ENCODE measurements around the gene FOXJ2. TPM values are rescaled to one million over a fixed set of nuclear protein-coding genes. Genes with fewer than 3 reads are reported as not detected.
"Not testable (repeated sequence)": the region's sequence is repeated elsewhere in the genome, so short reads cannot be mapped to it uniquely, and the experiment has no call there.

FOXJ2 gene
- total RNA-seq, 2 experiments from 2014 or later, result 14.8 to 16.5 TPM

DNA sequence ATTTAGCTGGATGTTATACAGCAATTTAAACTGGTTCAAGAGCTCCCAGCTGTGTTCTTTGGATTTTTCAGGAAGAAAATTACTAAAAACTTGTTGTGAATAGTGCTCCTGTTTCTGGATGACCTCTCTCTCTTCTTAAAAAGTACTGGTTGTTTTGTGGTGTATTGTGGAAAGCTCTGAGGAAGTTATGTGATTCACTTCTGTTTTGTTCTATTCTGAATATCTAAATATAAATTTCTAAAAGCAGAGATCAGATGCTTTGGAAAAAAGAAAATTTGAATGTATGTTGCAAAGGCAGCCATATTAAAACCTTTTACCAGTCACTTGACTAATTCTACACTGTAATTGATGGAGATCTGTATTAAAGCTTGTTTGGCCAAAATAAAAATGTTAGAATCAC is 37.1 kb downstream of the FOXJ2 start:
- intact Hi-C loops (cut with DNase I, micrococcal nuclease), result no loop called here
- POLR2A ChIA-PET, result no interaction called here
- H3K4me3 Mint-ChIP-seq, result no peak overlapping the region

DNA sequence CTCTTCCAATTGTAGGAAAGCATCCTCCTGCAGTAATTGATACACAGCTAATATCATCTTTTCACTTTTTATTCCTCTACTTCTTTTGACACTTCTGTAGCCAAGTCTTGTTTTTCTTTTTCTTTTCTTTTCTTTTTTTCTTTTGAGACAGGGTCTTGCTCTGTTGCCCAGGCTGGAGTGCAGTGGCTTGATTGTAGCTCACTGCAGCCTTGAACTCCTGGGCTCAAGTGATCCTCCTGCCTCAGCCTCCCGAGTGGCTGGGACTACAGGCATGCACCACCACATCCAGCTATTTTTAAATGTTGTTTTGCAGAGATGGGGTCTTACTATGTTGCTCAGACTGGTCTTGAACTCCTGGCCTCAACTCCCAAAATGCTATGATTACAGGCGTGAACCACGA is 39.3 kb downstream of the FOXJ2 start:
- H3K27me3 Mint-ChIP-seq; DNase-seq; POLR2A ChIA-PET; H3K27ac Mint-ChIP-seq; H3K36me3 Mint-ChIP-seq (ENCODE audit: low read depth); H3K9me3 Mint-ChIP-seq (ENCODE audit: low read depth); H3K4me3 Mint-ChIP-seq; H3K4me1 Mint-ChIP-seq; intact Hi-C loops (cut with DNase I, micrococcal nuclease); ATAC-seq: not testable (repeated sequence)
- CTCF ChIA-PET, result interaction anchor here (0.6 to 3.0 kb wide), 2 partner anchors 26 to 306 kb away, joined by 3 to 11 read pairs; no protein-coding TSS in a partner anchor

More for the DNA sequence above, 37.1 kb downstream of the FOXJ2 start:
- Mint-ChIP-seq H3K27ac (no peak overlapping the region), H3K9me3 (ENCODE audit: low read depth) (no peaks in the 10 kb centered on the region), H3K27me3 (no peaks in the 10 kb centered on the region), H3K36me3 (ENCODE audit: low read depth) (no peaks in the 10 kb centered on the region), H3K4me1 (peaks cover 28% of the 10 kb centered on the region)
- ATAC-seq (no peak), DNase-seq (no peak)
- CTCF ChIA-PET, result interaction anchor here (1.0 to 3.0 kb wide), 3 partner anchors 9 to 24 kb away, joined by 3 to 16 read pairs (median 11); no protein-coding TSS in a partner anchor

DNA sequence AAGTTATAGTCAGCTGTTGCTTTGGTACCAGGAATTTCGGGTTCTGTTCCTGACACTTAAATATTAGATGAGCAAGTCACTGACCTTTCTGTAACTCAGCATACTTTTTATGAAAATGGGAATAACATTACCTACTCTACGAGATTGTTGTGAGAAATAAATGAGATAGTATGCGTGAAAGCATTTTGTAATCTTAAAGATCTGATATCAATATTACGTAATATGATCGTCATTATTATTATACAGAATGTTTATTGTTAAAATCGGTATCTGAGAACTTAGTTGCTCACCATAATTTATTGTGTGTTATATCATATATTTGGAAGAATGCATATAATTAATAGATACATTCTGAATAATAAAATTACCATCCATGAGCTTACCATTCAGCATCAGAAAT is 43.4 kb downstream of the FOXJ2 start:
- Mint-ChIP-seq H3K9me3 (ENCODE audit: low read depth) (no peaks in the 10 kb centered on the region), H3K27me3 (no peaks in the 10 kb centered on the region), H3K36me3 (ENCODE audit: low read depth) (no peaks in the 10 kb centered on the region), H3K4me3 (no peak overlapping the region), H3K4me1 (peaks cover 34% of the 10 kb centered on the region), H3K27ac (no peak overlapping the region)
- POLR2A ChIA-PET, result no interaction called here
- CTCF ChIA-PET, result interaction anchor here (1.2 to 3.2 kb wide), 3 partner anchors 9 to 143 kb away, joined by 5 to 14 read pairs (median 9); partner anchors contain the start of gene C3AR1
- ATAC-seq (no peak), DNase-seq (no peak)
- intact Hi-C loops (cut with DNase I, micrococcal nuclease), result loop anchor here in 1 of 2 experiments (5.0 kb wide), 1 partner anchor 244 kb away; no protein-coding TSS in a partner anchor

DNA sequence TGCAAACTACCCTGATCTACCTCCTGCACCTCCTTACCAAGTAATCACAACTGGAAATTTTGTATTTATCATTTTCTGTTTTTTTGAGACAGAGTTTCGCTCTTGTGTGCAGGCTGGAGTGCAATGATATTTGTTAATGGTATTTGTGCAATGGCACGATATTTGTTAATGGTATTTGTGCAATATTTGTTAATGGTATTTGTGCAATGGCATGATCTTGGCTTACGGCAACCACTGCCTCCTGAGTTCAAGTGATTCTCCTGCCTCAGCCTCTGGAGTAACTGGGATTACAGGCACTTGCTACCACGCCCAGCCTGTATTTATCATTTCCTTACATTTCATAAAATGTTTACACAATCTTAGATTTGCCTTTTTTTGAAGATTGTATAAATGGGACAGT is 43.9 kb downstream of the FOXJ2 start:
- H3K36me3 Mint-ChIP-seq (ENCODE audit: low read depth), result no peaks in the 10 kb centered on the region
- H3K27me3 Mint-ChIP-seq, result no peaks in the 10 kb centered on the region
- DNase-seq, result no peak
- ATAC-seq, result no peak
- intact Hi-C loops (cut with DNase I, micrococcal nuclease), result loop anchor here in 1 of 2 experiments (5.0 kb wide), 1 partner anchor 244 kb away; no protein-coding TSS in a partner anchor
- ChIA-PET CTCF (interaction anchor here (1.2 to 5.2 kb wide), 7 partner anchors 10 to 143 kb away, joined by 5 to 105 read pairs (median 14); partner anchors contain the start of gene C3AR1), POLR2A (no interaction called here)
- no peak overlapping the region for H3K4me3 Mint-ChIP-seq
- no peak overlapping the region for H3K27ac Mint-ChIP-seq
- H3K9me3 Mint-ChIP-seq (ENCODE audit: low read depth), result no peaks in the 10 kb centered on the region
- peaks cover 35% of the 10 kb centered on the region for H3K4me1 Mint-ChIP-seq

DNA sequence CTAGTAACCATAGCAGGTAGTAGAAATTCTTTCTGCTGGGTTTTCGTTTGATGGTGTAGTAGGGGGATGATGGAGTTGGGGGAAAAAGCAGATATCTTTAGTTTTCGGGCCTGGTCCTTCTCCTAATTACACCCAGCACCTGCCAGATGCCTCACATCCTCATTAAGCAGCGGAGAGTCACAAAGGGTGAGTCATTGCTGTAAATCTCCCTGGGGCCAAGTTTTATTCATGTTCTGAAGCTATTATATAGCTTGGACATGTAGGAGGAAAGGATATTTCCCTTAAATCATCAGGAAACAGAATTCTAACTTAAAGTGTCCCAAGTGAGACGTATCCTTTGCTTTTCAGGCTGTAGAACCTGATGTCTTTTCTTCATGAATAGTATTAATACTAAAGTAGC is 44.7 kb downstream of the FOXJ2 start:
- intact Hi-C loops (cut with DNase I, micrococcal nuclease), result loop anchor here in 1 of 2 experiments (1.0 to 5.0 kb wide), 2 partner anchors 11 to 245 kb away; partner anchors contain the start of gene C3AR1
- H3K27me3 Mint-ChIP-seq, result no peaks in the 10 kb centered on the region

DNA sequence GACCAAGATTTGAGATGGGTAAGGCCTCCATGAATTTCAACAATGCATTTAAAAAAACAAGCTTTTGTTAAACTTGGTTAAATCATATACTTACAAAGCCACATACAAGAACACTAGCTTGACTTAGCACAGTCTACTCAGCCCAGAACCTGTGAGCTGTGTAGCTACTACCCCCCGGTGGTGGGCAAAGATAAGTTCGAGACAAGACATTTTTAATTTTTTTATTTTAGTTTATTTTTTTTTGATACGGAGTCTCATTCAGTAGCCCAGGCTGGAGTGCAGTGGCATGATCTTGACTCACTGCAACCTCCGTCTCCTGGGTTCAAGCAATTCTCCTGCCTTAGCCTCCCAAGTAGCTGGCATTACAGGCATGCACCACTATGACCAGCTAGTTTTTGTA is 45.9 kb downstream of the FOXJ2 start:
- H3K4me3 Mint-ChIP-seq, result peak overlapping the region; percentile 10
- POLR2A ChIA-PET, result interaction anchor here (0.6 to 1.2 kb wide), 6 partner anchors 14 to 965 kb away, joined by 3 to 8 read pairs (median 4); no protein-coding TSS in a partner anchor
- H3K4me1 Mint-ChIP-seq, result peaks cover 38% of the 10 kb centered on the region
- peaks cover 5% of the 10 kb centered on the region for H3K36me3 Mint-ChIP-seq (ENCODE audit: low read depth)
- H3K27ac Mint-ChIP-seq, result peak overlapping the region; percentile 57
- no peaks in the 10 kb centered on the region for H3K9me3 Mint-ChIP-seq (ENCODE audit: low read depth)
- intact Hi-C loops (cut with DNase I, micrococcal nuclease), result loop anchor here (1.0 to 5.0 kb wide), 4 partner anchors 32 to 246 kb away; no protein-coding TSS in a partner anchor
- peak; percentile 30 for ATAC-seq
- DNase-seq, result peak; percentile 78
- H3K27me3 Mint-ChIP-seq, result no peaks in the 10 kb centered on the region
- CTCF ChIA-PET, result interaction anchor here (0.6 to 5.2 kb wide), 43 partner anchors 8 to 1607 kb away, joined by 3 to 105 read pairs (median 5); partner anchors contain the start of genes C3AR1, FOXJ2 and SLC2A3

More for the DNA sequence above, 44.7 kb downstream of the FOXJ2 start:
- Mint-ChIP-seq H3K4me1 (peaks cover 35% of the 10 kb centered on the region), H3K27ac (no peak overlapping the region), H3K36me3 (ENCODE audit: low read depth) (no peaks in the 10 kb centered on the region), H3K4me3 (no peak overlapping the region), H3K9me3 (ENCODE audit: low read depth) (no peaks in the 10 kb centered on the region)
- POLR2A ChIA-PET, result interaction anchor here (0.6 kb wide), 1 partner anchor 33 kb away, joined by 3 read pairs; no protein-coding TSS in a partner anchor
- ATAC-seq (no peak), DNase-seq (no peak)
- CTCF ChIA-PET, result interaction anchor here (0.5 to 5.2 kb wide), 21 partner anchors 11 to 267 kb away, joined by 3 to 105 read pairs (median 6); partner anchors contain the start of genes C3AR1, FOXJ2 and SLC2A3

DNA sequence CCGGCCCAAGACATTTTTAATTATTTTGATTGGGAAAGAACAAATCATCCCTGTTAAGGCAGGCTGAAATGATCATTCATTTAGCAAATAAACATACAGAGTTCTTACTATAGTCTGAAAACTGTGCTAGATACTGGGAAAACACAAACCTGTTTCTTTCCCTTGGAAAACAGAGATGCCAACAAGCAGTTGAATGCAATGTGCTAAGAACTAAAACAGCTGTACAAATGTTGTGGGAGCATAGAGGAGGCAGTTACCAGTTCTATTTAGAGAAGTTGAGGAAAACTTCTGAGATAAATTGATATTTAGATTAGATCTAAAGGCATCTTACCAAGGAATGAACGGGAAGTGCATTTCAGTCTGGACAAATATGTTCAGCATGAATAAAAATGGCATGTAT is 46.4 kb downstream of the FOXJ2 start:
- no peak for DNase-seq
- H3K9me3 Mint-ChIP-seq (ENCODE audit: low read depth), result no peaks in the 10 kb centered on the region
- H3K27me3 Mint-ChIP-seq, result no peaks in the 10 kb centered on the region
- peak overlapping the region; percentile 57 for H3K27ac Mint-ChIP-seq
- no peak for ATAC-seq
- H3K36me3 Mint-ChIP-seq (ENCODE audit: low read depth), result peaks cover 6% of the 10 kb centered on the region
- peak overlapping the region; percentile 10 for H3K4me3 Mint-ChIP-seq
- ChIA-PET POLR2A (interaction anchor here (0.6 to 1.2 kb wide), 2 partner anchors 13 to 108 kb away, joined by 3 to 4 read pairs; no protein-coding TSS in a partner anchor), CTCF (interaction anchor here (0.6 to 5.2 kb wide), 30 partner anchors 9 to 247 kb away, joined by 3 to 105 read pairs (median 8); partner anchors contain the start of genes C3AR1, FOXJ2 and SLC2A3)
- peaks cover 41% of the 10 kb centered on the region for H3K4me1 Mint-ChIP-seq
- intact Hi-C loops (cut with DNase I, micrococcal nuclease), result loop anchor here (1.0 to 5.0 kb wide), 4 partner anchors 33 to 247 kb away; no protein-coding TSS in a partner anchor

DNA sequence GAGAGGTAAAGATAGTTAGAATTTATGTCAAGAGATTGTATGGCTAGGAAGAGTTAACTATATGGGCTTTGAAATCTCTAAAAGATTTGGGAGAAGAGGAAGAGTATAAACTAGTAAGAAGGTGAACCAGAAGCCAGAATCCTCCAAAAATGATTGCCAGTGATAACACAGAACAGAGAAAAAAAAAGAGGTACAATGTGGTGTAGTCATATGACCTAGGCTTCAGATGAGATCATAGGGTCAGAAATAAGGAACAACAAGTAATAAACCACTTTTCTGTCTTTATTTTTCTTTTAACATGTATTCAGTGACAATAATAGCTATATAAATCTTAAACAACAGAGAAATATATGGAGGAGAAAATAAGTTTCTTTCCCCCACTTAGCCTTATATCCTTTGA is 47.6 kb downstream of the FOXJ2 start:
- no peak for DNase-seq
- Mint-ChIP-seq H3K27ac (peak overlapping the region; percentile 57), H3K4me1 (peaks cover 50% of the 10 kb centered on the region), H3K36me3 (ENCODE audit: low read depth) (peaks cover 14% of the 10 kb centered on the region), H3K9me3 (ENCODE audit: low read depth) (no peaks in the 10 kb centered on the region), H3K4me3 (peak overlapping the region; percentile 15), H3K27me3 (no peaks in the 10 kb centered on the region)
- no peak for ATAC-seq
- ChIA-PET POLR2A (no interaction called here), CTCF (interaction anchor here (0.6 to 5.2 kb wide), 3 partner anchors 34 to 42 kb away, joined by 3 to 105 read pairs (median 3); no protein-coding TSS in a partner anchor)
- intact Hi-C loops (cut with DNase I, micrococcal nuclease), result loop anchor here (5.0 kb wide), 3 partner anchors 218 to 1063 kb away; partner anchors contain the start of gene LPCAT3 (in 1 of the 2)

DNA sequence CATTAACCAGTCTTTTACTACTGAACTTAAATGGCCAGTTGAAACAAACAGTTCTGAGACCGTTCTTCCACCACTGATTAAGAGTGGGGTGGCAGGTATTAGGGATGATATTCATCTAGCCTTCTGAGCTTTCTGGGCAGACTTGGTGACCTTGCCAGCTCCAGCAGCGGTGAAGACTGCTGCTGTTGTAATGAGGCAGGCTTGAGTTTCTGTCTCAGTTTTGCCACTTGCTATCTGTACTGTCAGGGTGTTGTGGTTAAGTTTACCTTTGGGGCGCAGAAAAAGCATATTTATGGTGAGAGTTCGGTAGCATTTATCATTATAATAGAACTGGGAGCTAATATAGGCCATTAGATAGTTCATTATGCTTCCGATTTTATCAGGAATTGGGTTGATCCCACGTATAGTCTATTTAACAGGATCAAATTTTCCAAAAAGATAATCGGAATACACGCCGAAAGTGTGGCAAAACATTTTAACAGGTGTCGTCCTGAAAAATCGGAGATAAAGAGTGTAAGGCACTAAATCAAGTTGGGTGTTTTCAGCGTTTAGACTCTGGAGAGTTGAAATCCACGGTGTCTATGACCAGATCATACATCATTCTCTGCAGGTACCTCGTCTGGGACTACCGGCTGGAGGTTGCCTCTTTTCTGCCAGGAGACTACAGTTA is 48.9 kb downstream of the FOXJ2 start:
- peak overlapping the region; percentile 98 for H3K27ac Mint-ChIP-seq
- H3K9me3 Mint-ChIP-seq (ENCODE audit: low read depth), result no peaks in the 10 kb centered on the region
- ATAC-seq (peak; percentile 14), DNase-seq (peak; percentile 60)
- intact Hi-C loops (cut with DNase I, micrococcal nuclease), result loop anchor here (5.0 kb wide), 3 partner anchors 219 to 1064 kb away; partner anchors contain the start of gene LPCAT3 (in 1 of the 2)
- peaks cover 59% of the 10 kb centered on the region for H3K4me1 Mint-ChIP-seq
- peak overlapping the region; percentile 98 for H3K4me3 Mint-ChIP-seq
- H3K27me3 Mint-ChIP-seq, result no peaks in the 10 kb centered on the region
- peaks cover 17% of the 10 kb centered on the region for H3K36me3 Mint-ChIP-seq (ENCODE audit: low read depth)
- ChIA-PET CTCF (interaction anchor here (0.6 to 5.2 kb wide), 3 partner anchors 35 to 87 kb away, joined by 3 to 105 read pairs (median 3); no protein-coding TSS in a partner anchor), POLR2A (interaction anchor here (0.5 to 0.7 kb wide), 2 partner anchors 15 to 21 kb away, joined by 3 read pairs; partner anchors contain the start of gene C3AR1)

DNA sequence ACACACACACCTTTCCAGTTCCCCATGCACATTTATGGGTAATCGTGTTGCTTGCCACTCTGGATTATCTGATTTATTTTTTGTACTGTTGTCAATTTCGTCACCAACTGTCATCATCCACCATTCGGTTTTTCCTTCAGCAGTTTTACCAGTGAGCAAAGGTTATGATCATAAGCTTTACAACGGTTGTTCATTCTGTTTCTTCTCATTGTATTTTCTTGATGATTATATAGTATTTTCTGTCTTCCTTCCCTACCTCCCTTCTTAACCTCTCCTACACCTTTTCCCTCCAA is 50.2 kb downstream of the FOXJ2 start:
- CTCF ChIA-PET, result interaction anchor here (0.6 to 1.5 kb wide), 3 partner anchors 27 to 156 kb away, joined by 3 read pairs; no protein-coding TSS in a partner anchor
- Mint-ChIP-seq H3K27ac (peak overlapping the region; percentile 98), H3K36me3 (ENCODE audit: low read depth) (peaks cover 20% of the 10 kb centered on the region), H3K9me3 (ENCODE audit: low read depth) (no peaks in the 10 kb centered on the region), H3K27me3 (no peaks in the 10 kb centered on the region), H3K4me1 (peaks cover 62% of the 10 kb centered on the region), H3K4me3 (peak overlapping the region; percentile 98)
- ATAC-seq (no peak), DNase-seq (no peak)
- POLR2A ChIA-PET, result interaction anchor here (0.5 to 0.7 kb wide), 3 partner anchors 143 to 369 kb away, joined by 4 to 5 read pairs (median 4); no protein-coding TSS in a partner anchor
- intact Hi-C loops (cut with DNase I, micrococcal nuclease), result loop anchor here (1.0 to 5.0 kb wide), 13 partner anchors 16 to 1065 kb away; partner anchors contain the start of genes C3AR1 (in 1 of the 2), FOXJ2 (in 1 of the 2), LPCAT3 (in 1 of the 2) and PEX5 (in 1 of the 2)

DNA sequence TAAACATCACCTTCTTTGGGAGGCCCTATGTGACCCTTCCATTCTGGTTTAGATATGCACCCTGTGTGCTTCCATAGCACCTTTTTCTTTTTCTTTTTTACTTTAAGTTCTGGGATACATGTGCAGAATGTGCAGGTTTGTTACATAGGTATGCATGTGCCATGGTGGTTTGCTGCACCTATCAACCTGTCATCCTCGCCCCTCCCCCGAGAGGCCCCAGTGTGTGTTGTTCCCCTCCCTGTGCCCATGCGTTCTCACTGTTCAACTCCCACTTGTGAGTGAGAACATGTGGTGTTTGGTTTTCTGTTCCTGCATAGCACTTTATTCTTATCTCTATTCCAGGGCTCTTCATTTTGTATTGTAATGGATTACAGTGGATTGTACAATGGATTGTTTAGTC is 51.8 kb downstream of the FOXJ2 start:
- H3K27me3 Mint-ChIP-seq; H3K9me3 Mint-ChIP-seq (ENCODE audit: low read depth); ATAC-seq; POLR2A ChIA-PET: not testable (repeated sequence)
- Mint-ChIP-seq H3K4me3 (peak overlapping the region; percentile 98), H3K36me3 (ENCODE audit: low read depth) (peaks cover 26% of the 10 kb centered on the region), H3K27ac (peak overlapping the region; percentile 98), H3K4me1 (peaks cover 63% of the 10 kb centered on the region)
- intact Hi-C loops (cut with DNase I, micrococcal nuclease), result loop anchor here (5.0 kb wide), 3 partner anchors 222 to 1067 kb away; partner anchors contain the start of gene LPCAT3 (in 1 of the 2)
- CTCF ChIA-PET, result interaction anchor here (0.7 kb wide), 1 partner anchor 413 kb away, joined by 3 read pairs; no protein-coding TSS in a partner anchor
- peak; percentile 70 for DNase-seq

Measured in activated CD4-positive, alpha-beta T cell treated with anti-CD3 and anti-CD28 coated beads for 36 hours (primary cell).